MM.1S (cell line): ENCODE results near the gene RGSL1.
"Not testable (repeated sequence)": the region's sequence is repeated elsewhere in the genome, so short reads cannot be mapped to it uniquely, and the experiment has no call there.

Source experiments
- DNase-seq: peaks from one replicate; pipeline ENCODE4 v3.0.0-alpha.2; 2015
- H2AFZ ChIP-seq: fragments of 300-600 bp; sonication (generic); 2 replicates; pipeline ENCODE4 v1.6.0; 2016; ENCODE audit warnings: antibody characterized with exemption, low read length
- H3F3A ChIP-seq: fragments of 300-600 bp; sonication (generic); 2 replicates; pipeline ENCODE4 v1.6.1; 2016; ENCODE audit warnings: mild to moderate bottlenecking, antibody characterized with exemption, low read length, moderate library complexity, mixed read lengths; ENCODE audit not compliant: insufficient read depth
- H3K27ac ChIP-seq: fragments of 300-600 bp; sonication (generic); 2 replicates; pipeline ENCODE4 v1.5.1; 2016; ENCODE audit warnings: mild to moderate bottlenecking, low read length
- H3K27me3 ChIP-seq: fragments of 300-600 bp; sonication (generic); replicated peaks from 2 replicates; pipeline ENCODE4 v1.6.0; 2016; ENCODE audit warnings: low read length; ENCODE audit not compliant: insufficient read depth
- H3K36me3 ChIP-seq: fragments of 300-600 bp; sonication (generic); replicated peaks from 2 replicates; pipeline ENCODE4 v1.6.1; 2016; ENCODE audit warnings: mild to moderate bottlenecking, low read length, mixed read lengths; ENCODE audit not compliant: insufficient read depth
- H3K4me1 ChIP-seq: fragments of 300-600 bp; sonication (generic); 2 replicates; pipeline ENCODE4 v1.6.1; 2016; ENCODE audit warnings: low read length, mixed read lengths
- H3K4me2 ChIP-seq: fragments of 300-600 bp; sonication (generic); 2 replicates; pipeline ENCODE4 v1.6.0; 2016; ENCODE audit warnings: low read depth, low read length
- H3K4me3 ChIP-seq: fragments of 300-600 bp; sonication (generic); 2 replicates; pipeline ENCODE4 v1.5.1; 2016; ENCODE audit warnings: low read length, mixed read lengths
- H3K79me2 ChIP-seq: fragments of 300-600 bp; sonication (generic); 2 replicates; pipeline ENCODE4 v1.6.1; 2016; ENCODE audit warnings: mixed run types, low read length, mixed read lengths
- H3K9ac ChIP-seq: fragments of 300-600 bp; sonication (generic); 2 replicates; pipeline ENCODE4 v1.6.1; 2016; ENCODE audit warnings: low read length, mixed read lengths
- H3K9me2 ChIP-seq: fragments of 300-600 bp; sonication (generic); replicated peaks from 2 replicates; pipeline ENCODE4 v1.6.1; 2016; ENCODE audit warnings: mild to moderate bottlenecking, low read length, mixed read lengths; ENCODE audit not compliant: insufficient read depth
- H3K9me3 ChIP-seq: fragments of 300-600 bp; sonication (generic); replicated peaks from 2 replicates; pipeline ENCODE4 v1.6.1; 2016; ENCODE audit warnings: mild to moderate bottlenecking, low read length, mixed read lengths; ENCODE audit not compliant: insufficient read depth
- H4K20me1 ChIP-seq: fragments of 300-600 bp; sonication (generic); 2 replicates; pipeline ENCODE4 v1.6.1; 2016; ENCODE audit warnings: mild to moderate bottlenecking, low read length, moderate library complexity, mixed read lengths; ENCODE audit not compliant: insufficient read depth
- EZH2 ChIP-seq: fragments of 300-600 bp; sonication (generic); optimal IDR thresholded peaks from 2 replicates; pipeline ENCODE3; 2017; ENCODE audit warnings: low read depth, mild to moderate bottlenecking, antibody characterized with exemption, low read length, mixed read lengths
- EZH2phosphoT487 ChIP-seq: fragments of 300-600 bp; sonication (generic); IDR thresholded peaks from 2 replicates; pipeline ENCODE4 v1.6.1; 2018; ENCODE audit warnings: antibody characterized with exemption, low read length
- TF ChIP-seq, protein P1 (sequence below): fragments of 300-600 bp; sonication (generic); IDR thresholded peaks from 2 replicates; pipeline ENCODE4 v1.5.1; 2016; ENCODE audit warnings: antibody characterized with exemption, low read length, mixed read lengths

The RGSL1 gene

DNA sequence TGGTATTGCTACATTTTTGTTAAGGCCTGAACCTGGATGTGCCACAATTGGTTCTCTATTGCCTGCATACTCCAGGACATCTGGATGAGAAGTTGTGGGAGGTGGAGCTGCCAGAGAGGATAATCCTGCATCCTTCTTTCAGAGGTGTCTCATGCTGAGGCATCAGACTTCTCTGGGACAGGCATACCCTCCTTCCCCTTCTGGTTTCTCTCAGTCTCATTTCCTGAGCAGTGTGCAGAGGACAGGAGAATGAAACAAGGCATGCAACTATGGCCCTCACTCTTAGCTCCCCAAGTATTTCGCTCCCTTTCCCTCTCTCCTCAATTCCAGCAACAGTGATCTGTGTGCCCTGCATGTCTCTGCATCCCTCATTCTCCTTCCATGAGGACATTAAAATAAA, 7.6 kb upstream of the RGSL1 start:
- Histone ChIP-seq H3K4me2 (no peak overlapping the region), H3F3A (no peaks in the 10 kb centered on the region), H3K27me3 (no peaks in the 10 kb centered on the region), H3K4me3 (no peak overlapping the region), H3K9me2 (no peaks in the 10 kb centered on the region), H3K27ac (no peak overlapping the region), H3K4me1 (no peaks in the 10 kb centered on the region), H3K9me3 (no peaks in the 10 kb centered on the region), H3K9ac (no peak overlapping the region), H4K20me1 (no peaks in the 10 kb centered on the region), H3K79me2 (no peaks in the 10 kb centered on the region), H2AFZ (no peak overlapping the region), H3K36me3 (no peaks in the 10 kb centered on the region)
- TF ChIP-seq, protein P1, sequence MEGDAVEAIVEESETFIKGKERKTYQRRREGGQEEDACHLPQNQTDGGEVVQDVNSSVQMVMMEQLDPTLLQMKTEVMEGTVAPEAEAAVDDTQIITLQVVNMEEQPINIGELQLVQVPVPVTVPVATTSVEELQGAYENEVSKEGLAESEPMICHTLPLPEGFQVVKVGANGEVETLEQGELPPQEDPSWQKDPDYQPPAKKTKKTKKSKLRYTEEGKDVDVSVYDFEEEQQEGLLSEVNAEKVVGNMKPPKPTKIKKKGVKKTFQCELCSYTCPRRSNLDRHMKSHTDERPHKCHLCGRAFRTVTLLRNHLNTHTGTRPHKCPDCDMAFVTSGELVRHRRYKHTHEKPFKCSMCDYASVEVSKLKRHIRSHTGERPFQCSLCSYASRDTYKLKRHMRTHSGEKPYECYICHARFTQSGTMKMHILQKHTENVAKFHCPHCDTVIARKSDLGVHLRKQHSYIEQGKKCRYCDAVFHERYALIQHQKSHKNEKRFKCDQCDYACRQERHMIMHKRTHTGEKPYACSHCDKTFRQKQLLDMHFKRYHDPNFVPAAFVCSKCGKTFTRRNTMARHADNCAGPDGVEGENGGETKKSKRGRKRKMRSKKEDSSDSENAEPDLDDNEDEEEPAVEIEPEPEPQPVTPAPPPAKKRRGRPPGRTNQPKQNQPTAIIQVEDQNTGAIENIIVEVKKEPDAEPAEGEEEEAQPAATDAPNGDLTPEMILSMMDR = no peak
- TF ChIP-seq EZH2phosphoT487 (no peak), EZH2 (no peak)
- DNase-seq = no peak

GRCh38 chr1:182444497-182444896, 5.4 kb upstream of the RGSL1 start:
- H4K20me1 ChIP-seq = no peaks in the 10 kb centered on the region
- H3F3A ChIP-seq = no peaks in the 10 kb centered on the region
- no peak overlapping the region for H2AFZ ChIP-seq
- no peak overlapping the region for H3K9ac ChIP-seq
- TF ChIP-seq EZH2 = no peak
- TF ChIP-seq EZH2phosphoT487 = no peak
- TF ChIP-seq, protein P1 = peak; percentile 21
- no peaks in the 10 kb centered on the region for H3K36me3 ChIP-seq
- H3K27ac ChIP-seq = no peak overlapping the region
- no peak overlapping the region for H3K4me2 ChIP-seq
- H3K4me1 ChIP-seq = no peaks in the 10 kb centered on the region
- no peaks in the 10 kb centered on the region for H3K79me2 ChIP-seq
- H3K9me2 ChIP-seq = no peaks in the 10 kb centered on the region
- no peaks in the 10 kb centered on the region for H3K9me3 ChIP-seq
- DNase-seq = no peak
- H3K27me3 ChIP-seq = no peaks in the 10 kb centered on the region
- no peak overlapping the region for H3K4me3 ChIP-seq

- peak; percentile 71 for DNase-seq
- Histone ChIP-seq H2AFZ (peak overlapping the region; percentile 54), H3F3A (no peaks in the 10 kb centered on the region), H3K27ac (no peak overlapping the region), H3K4me1 (no peaks in the 10 kb centered on the region), H3K4me2 (peak overlapping the region; percentile 30), H3K9me3 (no peaks in the 10 kb centered on the region), H3K27me3 (no peaks in the 10 kb centered on the region), H3K9ac (no peak overlapping the region), H3K36me3 (no peaks in the 10 kb centered on the region), H3K4me3 (peak overlapping the region; percentile 25), H3K79me2 (no peaks in the 10 kb centered on the region), H3K9me2 (no peaks in the 10 kb centered on the region), H4K20me1 (no peaks in the 10 kb centered on the region)
- TF ChIP-seq EZH2phosphoT487 = no peak
- TF ChIP-seq, protein P1 = peak; percentile 88
- TF ChIP-seq EZH2 = no peak
These were observed 3.8 kb upstream of the RGSL1 start for GRCh38 chr1:182446033-182446669.

GRCh38 chr1:182447124-182447523, 2.8 kb upstream of the RGSL1 start:
- not testable (repeated sequence) for H4K20me1 ChIP-seq, H3K27ac ChIP-seq, H3K79me2 ChIP-seq, H3K9me2 ChIP-seq, H3K4me2 ChIP-seq, H3F3A ChIP-seq, H3K9me3 ChIP-seq, H3K36me3 ChIP-seq, DNase-seq, H3K9ac ChIP-seq, H3K4me3 ChIP-seq, H3K27me3 ChIP-seq, H3K4me1 ChIP-seq, H2AFZ ChIP-seq
